PC-9 (cell line): ENCODE data around the gene GLRA1. TPM values are rescaled to one million over a fixed set of nuclear protein-coding genes. Genes with fewer than 3 reads are reported as not detected.
"Not testable (repeated sequence)": the region's sequence is repeated elsewhere in the genome, so short reads cannot be mapped to it uniquely, and the experiment has no call there.

Source experiments
- BruUV-seq: library from RNA; stranded (reverse); fragments of 400-500 nt; replicated peaks from 2 replicates; lab custom pipeline; 2021; lab: Mats Ljungman, UMichigan
- CTCF ChIA-PET: fragments of 300-600 bp; sonication (Branson Sonifier 250); formaldehyde crosslinking; loops from one replicate; lab custom pipeline; 2022; ENCODE audit warnings: antibody characterized with exemption; lab: Charles Lee
- POLR2A ChIA-PET: fragments of 300-600 bp; sonication (Branson Sonifier 250); formaldehyde crosslinking; loops from one replicate; lab custom pipeline; 2022; ENCODE audit warnings: antibody characterized with exemption; ENCODE audit not compliant: unreplicated experiment; lab: Charles Lee
- DNase-seq, 2 experiments: peaks; one replicate each; pipeline versions ENCODE4 v3.0.0 to v3.0.0-alpha.2; 2015 to 2022; ENCODE audit warnings: mixed read lengths in 1 of 2
- H2AFZ ChIP-seq: fragments of 200-600 bp; sonication (generic); 2 replicates; pipeline ENCODE4 v1.8.1; 2017; ENCODE audit warnings: antibody characterized with exemption
- H3F3A ChIP-seq: fragments of 200-600 bp; sonication (generic); 2 replicates; pipeline ENCODE4 v1.8.1; 2017; ENCODE audit warnings: antibody characterized with exemption, mild to moderate bottlenecking, low read depth; ENCODE audit not compliant: insufficient read depth
- H3K27ac ChIP-seq: fragments of 200-600 bp; sonication (generic); 2 replicates; pipeline ENCODE4 v1.6.1; 2016; ENCODE audit warnings: mixed run types
- H3K27me3 ChIP-seq: fragments of 200-600 bp; sonication (generic); 2 replicates; pipeline ENCODE4 v1.6.1; 2016; ENCODE audit warnings: low read depth, mixed run types; ENCODE audit not compliant: insufficient read depth
- H3K36me3 ChIP-seq: fragments of 200-600 bp; sonication (generic); 2 replicates; pipeline ENCODE4 v1.6.1; 2016; ENCODE audit warnings: low read depth, mixed run types
- H3K4me1 ChIP-seq: fragments of 200-600 bp; sonication (generic); replicated peaks from 2 replicates; pipeline ENCODE4 v1.6.1; 2016; ENCODE audit warnings: mixed run types; ENCODE audit not compliant: insufficient read depth
- H3K4me2 ChIP-seq: fragments of 200-600 bp; sonication (generic); 2 replicates; pipeline ENCODE4 v1.6.1; 2017; ENCODE audit warnings: mixed run types
- H3K4me3 ChIP-seq: fragments of 200-600 bp; sonication (generic); 2 replicates; pipeline ENCODE4 v1.6.1; 2016; ENCODE audit warnings: mixed run types
- H3K79me2 ChIP-seq: fragments of 200-600 bp; sonication (generic); 2 replicates; pipeline ENCODE4 v1.6.1; 2017; ENCODE audit warnings: low read depth, mixed run types
- H3K9me2 ChIP-seq: fragments of 200-600 bp; sonication (generic); 2 replicates; pipeline ENCODE4 v1.8.1; 2017; ENCODE audit warnings: mild to moderate bottlenecking; ENCODE audit not compliant: insufficient read depth
- H3K9me3 ChIP-seq: fragments of 200-600 bp; sonication (generic); 2 replicates; pipeline ENCODE4 v1.8.1; 2016; ENCODE audit warnings: low read depth; ENCODE audit not compliant: insufficient read depth
- H4K20me1 ChIP-seq: fragments of 200-600 bp; sonication (generic); 2 replicates; pipeline ENCODE4 v1.8.1; 2017; ENCODE audit not compliant: insufficient read depth
- EZH2 ChIP-seq: fragments of 200-600 bp; sonication (generic); IDR thresholded peaks from 2 replicates; pipeline ENCODE4 v1.8.0; 2017; ENCODE audit warnings: antibody characterized with exemption, low read depth
- intact Hi-C: fragments of 100-400 bp; cut with micrococcal nuclease; formaldehyde crosslinking; loops from one replicate; pipeline ENCODE4 v1.10.0; 2022; ENCODE audit not compliant: unreplicated experiment
- total RNA-seq: library from RNA; stranded (reverse); gene quantifications from 2 replicates; pipeline ENCODE4 v1.2.3, GENCODE V29; 2021
- TF ChIP-seq, protein P1 (sequence below): fragments of 200-600 bp; sonication (generic); conservative IDR thresholded peaks from 2 replicates; pipeline ENCODE4 v1.6.1; 2017; ENCODE audit warnings: mixed run types, antibody characterized with exemption, mild to moderate bottlenecking, moderate library complexity

The GLRA1 gene
- total RNA-seq, 1 experiment from 2014 or later, result not detected

DNA sequence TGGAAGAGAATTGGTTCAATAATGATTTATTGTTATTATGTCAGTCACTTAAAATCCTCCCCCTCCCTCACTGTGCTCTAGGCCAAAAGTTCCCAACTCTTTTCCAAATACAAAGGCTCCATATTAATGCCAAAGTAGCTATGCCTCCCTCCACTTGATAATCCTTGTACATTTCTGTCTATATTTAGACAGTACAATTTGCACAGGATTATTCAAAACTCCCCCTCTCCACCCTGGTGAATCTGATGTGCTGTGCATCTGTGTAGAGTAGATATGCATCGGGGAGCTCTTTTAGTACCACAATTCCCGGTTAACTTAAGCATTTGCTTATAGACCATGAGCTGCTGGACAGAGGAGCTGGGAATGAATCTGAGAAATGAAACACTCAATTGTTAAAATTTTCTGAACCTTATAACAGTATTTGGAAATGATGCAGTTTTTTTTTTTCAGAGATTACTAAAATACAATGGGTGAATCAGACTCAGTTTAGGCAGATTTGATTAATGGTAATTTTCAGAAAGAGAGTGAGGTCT, 27.6 kb downstream of the GLRA1 start:
- no TSS peak for BruUV-seq
- Histone ChIP-seq H3K4me3 (no peak overlapping the region), H3K4me1 (no peaks in the 10 kb centered on the region), H3K4me2 (no peak overlapping the region), H3K27ac (no peak overlapping the region), H3K27me3 (peaks cover 7% of the 10 kb centered on the region; the same call in 1 of the 2 replicates), H3K9me2 (no peaks in the 10 kb centered on the region), H4K20me1 (peaks cover 3% of the 10 kb centered on the region), H3K9me3 (no peaks in the 10 kb centered on the region), H2AFZ (no peak overlapping the region), H3K79me2 (no peaks in the 10 kb centered on the region), H3K36me3 (no peaks in the 10 kb centered on the region), H3F3A (no peaks in the 10 kb centered on the region)
- no peak for DNase-seq
- TF ChIP-seq EZH2, result no peak
- TF ChIP-seq, protein P1, sequence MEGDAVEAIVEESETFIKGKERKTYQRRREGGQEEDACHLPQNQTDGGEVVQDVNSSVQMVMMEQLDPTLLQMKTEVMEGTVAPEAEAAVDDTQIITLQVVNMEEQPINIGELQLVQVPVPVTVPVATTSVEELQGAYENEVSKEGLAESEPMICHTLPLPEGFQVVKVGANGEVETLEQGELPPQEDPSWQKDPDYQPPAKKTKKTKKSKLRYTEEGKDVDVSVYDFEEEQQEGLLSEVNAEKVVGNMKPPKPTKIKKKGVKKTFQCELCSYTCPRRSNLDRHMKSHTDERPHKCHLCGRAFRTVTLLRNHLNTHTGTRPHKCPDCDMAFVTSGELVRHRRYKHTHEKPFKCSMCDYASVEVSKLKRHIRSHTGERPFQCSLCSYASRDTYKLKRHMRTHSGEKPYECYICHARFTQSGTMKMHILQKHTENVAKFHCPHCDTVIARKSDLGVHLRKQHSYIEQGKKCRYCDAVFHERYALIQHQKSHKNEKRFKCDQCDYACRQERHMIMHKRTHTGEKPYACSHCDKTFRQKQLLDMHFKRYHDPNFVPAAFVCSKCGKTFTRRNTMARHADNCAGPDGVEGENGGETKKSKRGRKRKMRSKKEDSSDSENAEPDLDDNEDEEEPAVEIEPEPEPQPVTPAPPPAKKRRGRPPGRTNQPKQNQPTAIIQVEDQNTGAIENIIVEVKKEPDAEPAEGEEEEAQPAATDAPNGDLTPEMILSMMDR, result no peak
- POLR2A ChIA-PET, result no interaction called here
- CTCF ChIA-PET, result no interaction called here
- intact Hi-C loops, result no loop called here

DNA sequence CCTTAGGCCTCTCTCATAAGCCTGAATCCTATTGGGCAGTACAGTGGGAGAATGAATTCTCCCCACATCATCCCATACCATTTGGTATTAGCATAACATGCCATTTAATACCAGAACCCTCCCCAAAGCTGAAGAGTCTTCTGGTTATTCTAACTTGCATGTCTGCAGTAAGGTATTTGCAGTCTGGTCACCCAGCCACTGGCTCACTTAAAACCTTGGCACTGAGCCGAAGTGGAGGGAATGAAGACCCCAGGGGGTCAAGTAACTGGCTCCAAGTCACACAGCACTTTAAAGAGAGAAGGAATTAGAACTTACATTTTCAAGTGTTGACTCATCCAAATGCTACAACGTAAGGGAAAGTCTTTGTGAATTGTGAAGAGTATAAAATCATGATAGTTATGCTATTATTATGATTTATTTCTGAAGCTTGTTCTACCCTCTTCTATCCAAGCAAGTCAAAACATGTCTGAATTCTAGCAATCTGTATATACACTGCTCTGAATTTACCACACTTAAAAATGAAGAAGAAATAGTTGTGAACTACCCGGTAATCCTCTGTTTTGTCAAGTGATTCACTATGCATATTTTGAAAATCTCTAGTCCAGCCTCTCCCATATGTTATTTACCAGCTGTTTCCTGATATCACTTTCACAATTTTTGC, 28.5 kb downstream of the GLRA1 start:
- Histone ChIP-seq H3K9me3 (no peaks in the 10 kb centered on the region), H4K20me1 (peaks cover 3% of the 10 kb centered on the region), H3K27me3 (peaks cover 7% of the 10 kb centered on the region; the same call in 1 of the 2 replicates), H3F3A (no peaks in the 10 kb centered on the region), H3K36me3 (no peaks in the 10 kb centered on the region), H3K4me2 (no peak overlapping the region), H3K9me2 (no peaks in the 10 kb centered on the region), H3K4me3 (no peak overlapping the region), H2AFZ (no peak overlapping the region), H3K79me2 (no peaks in the 10 kb centered on the region), H3K27ac (no peak overlapping the region), H3K4me1 (no peaks in the 10 kb centered on the region)
- no TSS peak for BruUV-seq
- POLR2A ChIA-PET, result no interaction called here
- no peak for DNase-seq
- intact Hi-C loops, result no loop called here
- CTCF ChIA-PET, result no interaction called here
- no peak for TF ChIP-seq EZH2
- TF ChIP-seq, protein P1, result no peak

DNA sequence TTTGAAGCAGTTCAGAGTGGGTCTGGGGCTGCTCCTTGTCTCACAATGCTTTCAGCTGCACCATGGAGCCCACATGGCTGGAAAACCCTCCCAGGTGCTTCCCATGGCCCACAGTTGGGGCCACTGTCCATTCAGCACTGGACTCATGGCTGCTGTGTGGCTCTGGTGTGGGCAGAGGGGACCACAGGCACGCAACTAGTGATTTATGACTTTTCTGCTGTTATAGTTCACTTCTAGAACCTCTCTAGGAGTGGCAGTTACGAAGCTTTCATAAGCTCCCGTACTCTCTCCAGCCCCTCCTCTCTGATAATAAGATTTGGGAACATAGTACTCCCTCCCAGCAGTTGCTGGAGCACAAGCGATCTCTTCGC, 29.0 kb downstream of the GLRA1 start:
- Histone ChIP-seq H3F3A (no peaks in the 10 kb centered on the region), H3K9me2 (no peaks in the 10 kb centered on the region), H3K4me1 (no peaks in the 10 kb centered on the region), H3K9me3 (no peaks in the 10 kb centered on the region), H3K4me2 (no peak overlapping the region), H3K27ac (no peak overlapping the region), H3K79me2 (no peaks in the 10 kb centered on the region), H3K36me3 (no peaks in the 10 kb centered on the region), H3K4me3 (no peak overlapping the region), H2AFZ (no peak overlapping the region), H3K27me3 (peaks cover 3% of the 10 kb centered on the region; the same call in 1 of the 2 replicates), H4K20me1 (peaks cover under 1% of the 10 kb centered on the region)
- no peak for DNase-seq
- ChIA-PET POLR2A (no interaction called here), CTCF (no interaction called here)
- intact Hi-C loops, result no loop called here
- TF ChIP-seq, protein P1, result no peak
- no peak for TF ChIP-seq EZH2
- BruUV-seq, result no TSS peak

DNA sequence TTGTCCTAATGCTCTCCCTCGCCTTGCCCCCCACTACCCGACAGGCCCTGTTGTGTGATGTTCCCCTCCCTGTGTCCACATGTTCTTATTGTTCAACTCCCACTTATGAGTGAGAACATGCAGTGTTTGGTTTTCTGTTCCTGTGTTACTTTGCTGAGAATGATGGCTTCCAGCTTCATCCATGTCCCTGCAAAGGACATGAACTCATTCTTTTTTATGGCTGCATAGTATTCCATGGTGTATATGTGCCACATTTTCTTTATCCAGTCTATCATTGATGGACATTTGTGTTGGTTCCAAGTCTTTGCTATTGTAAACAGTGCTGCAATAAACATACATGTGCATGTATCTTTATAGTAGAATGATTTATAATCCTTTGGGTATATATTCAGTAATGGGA, 31.2 kb downstream of the GLRA1 start:
- H3K4me1 ChIP-seq, H3K4me2 ChIP-seq, CTCF ChIA-PET: not testable (repeated sequence)

More for the DNA sequence above, 31.2 kb downstream of the GLRA1 start:
- H3K27ac ChIP-seq, H3K27me3 ChIP-seq, H3K4me3 ChIP-seq, H3K79me2 ChIP-seq, BruUV-seq, H3K9me3 ChIP-seq, intact Hi-C loops, POLR2A ChIA-PET, DNase-seq, H3F3A ChIP-seq, H3K36me3 ChIP-seq, H4K20me1 ChIP-seq, H2AFZ ChIP-seq, H3K9me2 ChIP-seq: not testable (repeated sequence)
